ENCODE results near the gene DAZAP2. TPM values are rescaled to one million over a fixed set of nuclear protein-coding genes. Genes with fewer than 3 reads are reported as not detected.

The DAZAP2 gene
- total and polyA plus RNA-seq, 9 of the 15 experiments (the other 6 are each of a cell fraction or from before 2014, with no cell fraction given): 116 to 668 (median 227) TPM

DNA sequence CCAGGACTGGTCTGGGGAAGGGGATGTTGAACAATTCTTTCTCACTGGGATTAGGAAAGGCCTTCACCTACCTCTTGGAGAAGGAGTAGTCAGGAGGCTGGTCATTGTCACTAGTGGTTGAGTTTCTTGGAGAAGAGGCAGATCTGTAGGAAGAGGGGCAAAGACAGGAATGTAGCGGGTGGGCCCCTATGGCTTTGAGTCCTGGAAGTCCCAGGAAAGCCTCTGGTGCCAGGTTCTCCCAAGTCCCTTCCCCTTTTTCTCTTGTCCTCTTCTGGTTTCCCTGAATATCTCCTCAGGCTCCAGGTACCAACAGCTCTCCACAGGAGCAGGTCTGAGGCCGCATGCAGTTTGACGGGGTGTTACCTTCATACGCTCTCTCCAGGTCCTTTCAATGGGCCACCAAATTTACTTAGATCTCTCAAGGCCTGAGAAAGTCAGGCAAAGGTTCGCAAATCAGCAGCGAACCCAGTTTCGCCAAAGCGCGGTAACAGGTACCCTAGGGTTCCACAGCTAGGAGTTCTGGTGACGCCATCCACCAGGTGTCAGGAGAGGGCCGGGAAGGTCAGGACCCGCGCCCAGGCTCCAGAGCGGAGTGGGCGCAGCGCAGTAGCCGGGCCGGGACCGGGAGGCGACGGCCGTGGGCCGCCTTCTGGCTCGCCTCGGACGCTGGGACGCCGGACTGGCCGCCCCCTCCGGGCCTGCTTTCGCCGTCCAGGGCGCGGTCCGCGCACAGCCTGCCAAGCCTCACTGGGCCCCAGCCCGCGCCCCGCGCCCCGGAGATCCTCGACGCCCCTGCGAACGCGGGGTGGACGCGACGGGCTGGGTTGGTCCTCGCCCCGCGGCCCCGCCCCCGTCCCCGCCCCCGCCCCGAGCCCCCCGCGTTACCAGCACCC, 30.8 kb downstream of the DAZAP2 start (continued):
- TF ChIP-seq, protein P1, sequence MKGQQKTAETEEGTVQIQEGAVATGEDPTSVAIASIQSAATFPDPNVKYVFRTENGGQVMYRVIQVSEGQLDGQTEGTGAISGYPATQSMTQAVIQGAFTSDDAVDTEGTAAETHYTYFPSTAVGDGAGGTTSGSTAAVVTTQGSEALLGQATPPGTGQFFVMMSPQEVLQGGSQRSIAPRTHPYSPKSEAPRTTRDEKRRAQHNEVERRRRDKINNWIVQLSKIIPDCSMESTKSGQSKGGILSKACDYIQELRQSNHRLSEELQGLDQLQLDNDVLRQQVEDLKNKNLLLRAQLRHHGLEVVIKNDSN (CRISPR knock-in tag; IDR thresholded peaks at IDR 0.05): peak; percentile 31; the same call in 1 of the 2 replicates
- TF ChIP-seq DMBX1 (CRISPR knock-in tag; IDR thresholded peaks at IDR 0.05; ENCODE audit: borderline replicate concordance) (no peak), CHD1 (IDR thresholded peaks at IDR 0.05; ENCODE audit: low read length) (no peak), NRF1 (conservative IDR thresholded peaks at IDR 0.05 in 1 of 2, IDR thresholded peaks at IDR 0.05 in 1 of 2) (0 out of 4 replicates have a peak, but pooled peaks of 1 of the 2 experiments have one; percentile 8), NONO (IDR thresholded peaks at IDR 0.05; ENCODE audit: low read depth in 2 of 2, low read length in 1 of 2) (peak in 1 of 2 experiments; percentile 97; a peak in 2 of 4 replicates), RFX1 (IDR thresholded peaks at IDR 0.05) (no peak), DIDO1 (tag; IDR thresholded peaks at IDR 0.05; ENCODE audit: low read depth) (no peak), NR4A1 (CRISPR knock-in tag; IDR thresholded peaks at IDR 0.05) (no peak), NR4A1 (tag; IDR thresholded peaks at IDR 0.05) (peak; percentile 25; the same call in 1 of the 2 replicates), POLR2AphosphoS2 (IDR thresholded peaks at IDR 0.05; ENCODE audit: low read length) (no peak), HSF4 (CRISPR knock-in tag; IDR thresholded peaks at IDR 0.05; ENCODE audit: borderline replicate concordance) (no peak), TCF7L2 (IDR thresholded peaks at IDR 0.05; ENCODE audit: low read depth, low read length) (no peak), SNRNP70 (optimal IDR thresholded peaks at IDR 0.05; ENCODE audit: low read depth, low read length) (no peak), ESRRA (IDR thresholded peaks at IDR 0.05; ENCODE audit: borderline replicate concordance, low read depth) (peak; percentile 16; the same call in 1 of the 2 replicates)
- TF ChIP-seq, protein P2, sequence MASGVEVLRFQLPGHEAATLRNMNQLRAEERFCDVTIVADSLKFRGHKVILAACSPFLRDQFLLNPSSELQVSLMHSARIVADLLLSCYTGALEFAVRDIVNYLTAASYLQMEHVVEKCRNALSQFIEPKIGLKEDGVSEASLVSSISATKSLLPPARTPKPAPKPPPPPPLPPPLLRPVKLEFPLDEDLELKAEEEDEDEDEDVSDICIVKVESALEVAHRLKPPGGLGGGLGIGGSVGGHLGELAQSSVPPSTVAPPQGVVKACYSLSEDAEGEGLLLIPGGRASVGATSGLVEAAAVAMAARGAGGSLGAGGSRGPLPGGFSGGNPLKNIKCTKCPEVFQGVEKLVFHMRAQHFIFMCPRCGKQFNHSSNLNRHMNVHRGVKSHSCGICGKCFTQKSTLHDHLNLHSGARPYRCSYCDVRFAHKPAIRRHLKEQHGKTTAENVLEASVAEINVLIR (CRISPR knock-in tag; IDR thresholded peaks at IDR 0.05): no peak
- TF ChIP-seq, protein P3, sequence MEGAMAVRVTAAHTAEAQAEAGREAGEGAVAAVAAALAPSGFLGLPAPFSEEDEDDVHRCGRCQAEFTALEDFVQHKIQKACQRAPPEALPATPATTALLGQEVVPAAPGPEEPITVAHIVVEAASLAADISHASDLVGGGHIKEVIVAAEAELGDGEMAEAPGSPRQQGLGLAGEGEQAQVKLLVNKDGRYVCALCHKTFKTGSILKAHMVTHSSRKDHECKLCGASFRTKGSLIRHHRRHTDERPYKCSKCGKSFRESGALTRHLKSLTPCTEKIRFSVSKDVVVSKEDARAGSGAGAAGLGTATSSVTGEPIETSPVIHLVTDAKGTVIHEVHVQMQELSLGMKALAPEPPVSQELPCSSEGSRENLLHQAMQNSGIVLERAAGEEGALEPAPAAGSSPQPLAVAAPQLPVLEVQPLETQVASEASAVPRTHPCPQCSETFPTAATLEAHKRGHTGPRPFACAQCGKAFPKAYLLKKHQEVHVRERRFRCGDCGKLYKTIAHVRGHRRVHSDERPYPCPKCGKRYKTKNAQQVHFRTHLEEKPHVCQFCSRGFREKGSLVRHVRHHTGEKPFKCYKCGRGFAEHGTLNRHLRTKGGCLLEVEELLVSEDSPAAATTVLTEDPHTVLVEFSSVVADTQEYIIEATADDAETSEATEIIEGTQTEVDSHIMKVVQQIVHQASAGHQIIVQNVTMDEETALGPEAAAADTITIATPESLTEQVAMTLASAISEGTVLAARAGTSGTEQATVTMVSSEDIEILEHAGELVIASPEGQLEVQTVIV (CRISPR knock-in tag; IDR thresholded peaks at IDR 0.05; ENCODE audit: borderline replicate concordance): no peak
- TF ChIP-seq, protein P4, sequence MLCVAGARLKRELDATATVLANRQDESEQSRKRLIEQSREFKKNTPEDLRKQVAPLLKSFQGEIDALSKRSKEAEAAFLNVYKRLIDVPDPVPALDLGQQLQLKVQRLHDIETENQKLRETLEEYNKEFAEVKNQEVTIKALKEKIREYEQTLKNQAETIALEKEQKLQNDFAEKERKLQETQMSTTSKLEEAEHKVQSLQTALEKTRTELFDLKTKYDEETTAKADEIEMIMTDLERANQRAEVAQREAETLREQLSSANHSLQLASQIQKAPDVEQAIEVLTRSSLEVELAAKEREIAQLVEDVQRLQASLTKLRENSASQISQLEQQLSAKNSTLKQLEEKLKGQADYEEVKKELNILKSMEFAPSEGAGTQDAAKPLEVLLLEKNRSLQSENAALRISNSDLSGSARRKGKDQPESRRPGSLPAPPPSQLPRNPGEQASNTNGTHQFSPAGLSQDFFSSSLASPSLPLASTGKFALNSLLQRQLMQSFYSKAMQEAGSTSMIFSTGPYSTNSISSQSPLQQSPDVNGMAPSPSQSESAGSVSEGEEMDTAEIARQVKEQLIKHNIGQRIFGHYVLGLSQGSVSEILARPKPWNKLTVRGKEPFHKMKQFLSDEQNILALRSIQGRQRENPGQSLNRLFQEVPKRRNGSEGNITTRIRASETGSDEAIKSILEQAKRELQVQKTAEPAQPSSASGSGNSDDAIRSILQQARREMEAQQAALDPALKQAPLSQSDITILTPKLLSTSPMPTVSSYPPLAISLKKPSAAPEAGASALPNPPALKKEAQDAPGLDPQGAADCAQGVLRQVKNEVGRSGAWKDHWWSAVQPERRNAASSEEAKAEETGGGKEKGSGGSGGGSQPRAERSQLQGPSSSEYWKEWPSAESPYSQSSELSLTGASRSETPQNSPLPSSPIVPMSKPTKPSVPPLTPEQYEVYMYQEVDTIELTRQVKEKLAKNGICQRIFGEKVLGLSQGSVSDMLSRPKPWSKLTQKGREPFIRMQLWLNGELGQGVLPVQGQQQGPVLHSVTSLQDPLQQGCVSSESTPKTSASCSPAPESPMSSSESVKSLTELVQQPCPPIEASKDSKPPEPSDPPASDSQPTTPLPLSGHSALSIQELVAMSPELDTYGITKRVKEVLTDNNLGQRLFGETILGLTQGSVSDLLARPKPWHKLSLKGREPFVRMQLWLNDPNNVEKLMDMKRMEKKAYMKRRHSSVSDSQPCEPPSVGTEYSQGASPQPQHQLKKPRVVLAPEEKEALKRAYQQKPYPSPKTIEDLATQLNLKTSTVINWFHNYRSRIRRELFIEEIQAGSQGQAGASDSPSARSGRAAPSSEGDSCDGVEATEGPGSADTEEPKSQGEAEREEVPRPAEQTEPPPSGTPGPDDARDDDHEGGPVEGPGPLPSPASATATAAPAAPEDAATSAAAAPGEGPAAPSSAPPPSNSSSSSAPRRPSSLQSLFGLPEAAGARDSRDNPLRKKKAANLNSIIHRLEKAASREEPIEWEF (CRISPR knock-in tag; IDR thresholded peaks at IDR 0.05): no peak

All from K562 (cell line).